HCT116 (cell line): Measurements from ENCODE around the gene EXOSC1. TPM values are rescaled to one million over a fixed set of nuclear protein-coding genes. Genes with fewer than 3 reads are reported as not detected.

Experiments used
- ATAC-seq: fragments of 200-7000 bp; cut with Tn5 transposase; 2 replicates; pipeline ENCODE4 v1.9.1; 2020; ENCODE audit warnings: mild to moderate bottlenecking, moderate library complexity
- BruUV-seq: library from RNA; stranded (reverse); fragments of 400-500 nt; replicated peaks from 2 replicates; lab custom pipeline; 2021; lab: Mats Ljungman, UMichigan
- CTCF ChIA-PET: fragments of 300-600 bp; sonication (Branson Sonifier 250); formaldehyde crosslinking; loops from one replicate; lab custom pipeline; 2021; ENCODE audit warnings: antibody characterized with exemption; lab: Charles Lee
- POLR2A ChIA-PET: fragments of 300-600, 350-600 bp; sonication (Branson Sonifier 250); formaldehyde crosslinking; loops from one replicate; lab custom pipeline; 2021; ENCODE audit warnings: antibody characterized with exemption; lab: Charles Lee
- RAD21 ChIA-PET, 2 experiments: fragments of 300-600 bp; sonication (Branson Sonifier 250); formaldehyde crosslinking; loops; one replicate each; lab custom pipeline; 2023; ENCODE audit warnings: low total read pairs in 2 of 2; ENCODE audit not compliant: uncharacterized antibody in 2 of 2, unreplicated experiment in 2 of 2, low non-redundant PET in 1 of 2; lab: Charles Lee
- DNase-seq: peaks from one replicate; pipeline ENCODE4 v3.0.0-alpha.2; 2010; ENCODE audit warnings: low read depth, low spot score
- H2AFZ ChIP-seq: fragments of 200-600 bp; shearing (Covaris generic), sonication (generic); 2 replicates; pipeline ENCODE4 v1.6.1; 2017; ENCODE audit warnings: low read depth, mixed run types, mixed read lengths, antibody characterized with exemption, low read length; ENCODE audit not compliant: poor library complexity, severe bottlenecking
- H3K27ac ChIP-seq: 2 replicates; pipeline ENCODE4 v1.5.1; 2012; ENCODE audit warnings: low read depth, low read length
- H3K27me3 ChIP-seq: fragments of 200-600 bp; sonication (generic); 2 replicates; pipeline ENCODE4 v1.6.1; 2016; ENCODE audit warnings: mixed run types, low read length, mixed read lengths; ENCODE audit not compliant: insufficient read depth
- H3K36me3 ChIP-seq, 2 experiments: fragments of 200-500 bp in 1 of 2; fragments of 200-600 bp in 1 of 2; sonication (Bioruptor generic) in 1 of 2; sonication (generic) in 1 of 2; 2 replicates each; pipeline versions ENCODE4 v1.5.1 to v1.6.1; 2014 to 2016; ENCODE audit warnings: low read length in 2 of 2, inconsistent platforms in 1 of 2, mixed read lengths in 1 of 2, mixed run types in 1 of 2; ENCODE audit not compliant: insufficient read depth in 2 of 2, control insufficient read depth in 1 of 2
- H3K4me1 ChIP-seq, 2 experiments: fragments of 200-600 bp in 1 of 2; sonication (generic) in 1 of 2; 2 replicates each; pipeline versions ENCODE4 v1.5.1 to v1.6.1; 2012 to 2017; ENCODE audit warnings: low read length in 2 of 2, inconsistent platforms in 1 of 2, mild to moderate bottlenecking in 1 of 2, mixed read lengths in 1 of 2, mixed run types in 1 of 2, moderate library complexity in 1 of 2; ENCODE audit not compliant: insufficient read depth in 2 of 2, control insufficient read depth in 1 of 2
- H3K4me2 ChIP-seq: fragments of 200-600 bp; sonication (generic); 2 replicates; pipeline ENCODE4 v1.6.1; 2017; ENCODE audit warnings: mixed run types, low read length, mixed read lengths
- H3K4me3 ChIP-seq, 2 experiments: fragments of 200-600 bp in 1 of 2; sonication (generic) in 1 of 2; replicated peaks in 1 of 2; 2 replicates each; pipeline ENCODE4 v1.5.1; 2011 to 2016; ENCODE audit warnings: low read length in 2 of 2, control low read depth in 1 of 2, low read depth in 1 of 2, mild to moderate bottlenecking in 1 of 2, mixed read lengths in 1 of 2, mixed run types in 1 of 2
- H3K79me2 ChIP-seq: fragments of 200-600 bp; sonication (generic); 2 replicates; pipeline ENCODE4 v1.6.1; 2017; ENCODE audit warnings: mild to moderate bottlenecking, mixed run types, low read length, moderate library complexity, mixed read lengths; ENCODE audit not compliant: insufficient read depth
- H3K9ac ChIP-seq: fragments of 200-600 bp; sonication (generic); 2 replicates; pipeline ENCODE4 v1.6.1; 2016; ENCODE audit warnings: low read length, mixed read lengths
- H3K9me2 ChIP-seq: fragments of 200-600 bp; sonication (generic), shearing (Covaris generic); 2 replicates; pipeline ENCODE4 v1.6.1; 2017; ENCODE audit warnings: mixed run types, mild to moderate bottlenecking, moderate library complexity; ENCODE audit not compliant: insufficient read depth
- H3K9me3 ChIP-seq, 2 experiments: fragments of 200-500 bp in 1 of 2; fragments of 200-600 bp in 1 of 2; sonication (Bioruptor generic) in 1 of 2; sonication (generic) in 1 of 2; 2 replicates each; pipeline ENCODE4 v1.6.1; 2014 to 2017; ENCODE audit warnings: low read length in 2 of 2, mixed read lengths in 2 of 2, inconsistent platforms in 1 of 2, low read depth in 1 of 2, mild to moderate bottlenecking in 1 of 2, mixed run types in 1 of 2, moderate library complexity in 1 of 2; ENCODE audit not compliant: control insufficient read depth in 1 of 2, insufficient read depth in 1 of 2
- H4K20me1 ChIP-seq: fragments of 200-600 bp; sonication (generic), shearing (Covaris generic); 2 replicates; pipeline ENCODE4 v1.6.1; 2017; ENCODE audit warnings: mixed run types, mild to moderate bottlenecking, moderate library complexity; ENCODE audit not compliant: insufficient read depth
- CEBPB ChIP-seq: IDR thresholded peaks from 2 replicates; pipeline ENCODE4 v1.6.1; 2012; ENCODE audit warnings: low read depth
- EGR1 ChIP-seq: IDR thresholded peaks from 2 replicates; pipeline ENCODE4 v1.6.1; 2012; ENCODE audit warnings: low read depth
- ELF1 ChIP-seq: IDR thresholded peaks from 2 replicates; pipeline ENCODE4 v1.6.1; 2012; ENCODE audit warnings: low read depth, borderline replicate concordance
- FOSL1 ChIP-seq: IDR thresholded peaks from 2 replicates; pipeline ENCODE4 v1.6.1; 2012; ENCODE audit warnings: low read depth
- JUND ChIP-seq: IDR thresholded peaks from 2 replicates; pipeline ENCODE4 v1.6.1; 2012
- POLR2AphosphoS5 ChIP-seq: IDR thresholded peaks from 2 replicates; pipeline ENCODE4 v1.6.1; 2011; ENCODE audit warnings: mild to moderate bottlenecking, low read depth, low read length, moderate library complexity
- RAD21 ChIP-seq: IDR thresholded peaks from 2 replicates; pipeline ENCODE4 v1.6.1; 2012; ENCODE audit warnings: low read depth, mild to moderate bottlenecking
- SIN3A ChIP-seq: IDR thresholded peaks from 2 replicates; pipeline ENCODE4 v1.6.1; 2012; ENCODE audit warnings: low read depth
- SRF ChIP-seq: IDR thresholded peaks from 2 replicates; pipeline ENCODE4 v1.6.1; 2012; ENCODE audit warnings: low read depth
- TCF7L2 ChIP-seq: IDR thresholded peaks from 2 replicates; pipeline ENCODE4 v1.7.0; 2011; ENCODE audit warnings: borderline replicate concordance, inconsistent platforms; ENCODE audit not compliant: insufficient read depth, insufficient read length; ENCODE audit errors: extremely low read depth
- ZFX ChIP-seq: fragments of 450-650 bp; IDR thresholded peaks from 2 replicates; pipeline ENCODE4 v1.6.1; 2017
- intact Hi-C: fragments of 100-400 bp; cut with micrococcal nuclease; formaldehyde crosslinking; loops from 2 replicates; pipeline ENCODE4 v1.10.0; 2022
- total RNA-seq: library from RNA; stranded (reverse); gene quantifications from one replicate; pipeline ENCODE4 v1.2.1, GENCODE V29; 2021; ENCODE audit not compliant: unreplicated experiment
- TF ChIP-seq, protein P1 (sequence below): IDR thresholded peaks from 2 replicates; pipeline ENCODE4 v1.6.1; 2012; ENCODE audit warnings: low read depth
- TF ChIP-seq, protein P2 (sequence below): IDR thresholded peaks from 2 replicates; pipeline ENCODE4 v1.6.1; 2012
- TF ChIP-seq, protein P3 (sequence below), 3 experiments: fragments of 200-600 bp in 1 of 3; sonication (generic) in 1 of 3; IDR thresholded peaks in 2 of 3; conservative IDR thresholded peaks in 1 of 3; 2 replicates each; pipeline ENCODE4 v1.5.1; 2012 to 2017; ENCODE audit warnings: low read depth in 2 of 3, low read length in 2 of 3, antibody characterized with exemption in 1 of 3, borderline replicate concordance in 1 of 3, control low read depth in 1 of 3, mild to moderate bottlenecking in 1 of 3, mixed read lengths in 1 of 3, mixed run types in 1 of 3, moderate library complexity in 1 of 3; ENCODE audit not compliant: insufficient read depth in 1 of 3
- TF ChIP-seq, protein P4 (sequence below): IDR thresholded peaks from 2 replicates; pipeline ENCODE4 v1.6.1; 2012

The EXOSC1 gene
- total RNA-seq, 1 experiment from 2014 or later, result 38.9 TPM

- no peaks in the 10 kb centered on the region for H3K9me3 ChIP-seq
- CTCF ChIA-PET, result no interaction called here
- DNase-seq (no peak), ATAC-seq (no peak)
- no peak overlapping the region for H2AFZ ChIP-seq
- TF ChIP-seq ELF1 (no peak), RAD21 (no peak), EGR1 (no peak), ZFX (no peak), TCF7L2 (no peak)
- peaks cover 2% of the 10 kb centered on the region; the same call in 1 of the 2 replicates for H4K20me1 ChIP-seq
- peaks cover 88% of the 10 kb centered on the region for H3K79me2 ChIP-seq
- H3K9ac ChIP-seq, result no peak overlapping the region
- POLR2A ChIA-PET, result no interaction called here
- RAD21 ChIA-PET, result no interaction called here
- intact Hi-C loops, result no loop called here
- H3K4me1 ChIP-seq, result no peaks in the 10 kb centered on the region; a peak in 1 of 4 replicates
- H3K9me2 ChIP-seq, result no peaks in the 10 kb centered on the region
- no peaks in the 10 kb centered on the region for H3K27me3 ChIP-seq
- no peak overlapping the region for H3K27ac ChIP-seq
- peaks cover 6 to 8% of the 10 kb centered on the region in 2 experiments; a peak in 3 of 4 replicates for H3K36me3 ChIP-seq
- H3K4me3 ChIP-seq, result no peak overlapping the region
- no TSS peak for BruUV-seq
- no peak overlapping the region for H3K4me2 ChIP-seq
Measured at GRCh38 chr10:97485647-97486281, 40.0 kb upstream of the EXOSC1 start.

DNA sequence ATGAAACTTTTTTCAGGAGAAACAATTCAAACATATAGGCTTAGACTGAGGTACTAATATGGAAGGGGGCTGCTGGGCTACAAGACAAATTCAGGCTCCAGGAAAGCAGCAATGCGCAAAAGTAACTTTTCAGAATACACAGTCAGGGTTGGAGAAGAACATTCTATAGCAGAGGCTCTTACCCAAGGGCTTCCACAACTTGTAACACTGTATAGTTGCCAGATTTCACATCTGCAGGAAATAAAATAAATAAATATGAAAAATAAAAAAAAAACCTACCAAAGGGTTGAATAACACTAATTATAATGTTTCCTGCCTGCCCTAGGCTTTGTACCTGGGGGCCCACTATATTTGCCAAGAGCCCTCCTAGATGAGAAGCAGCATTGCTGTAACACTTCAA, 38.1 kb upstream of the EXOSC1 start:
- H3K27me3 ChIP-seq, result no peaks in the 10 kb centered on the region
- H2AFZ ChIP-seq, result no peak overlapping the region
- H3K36me3 ChIP-seq, result peaks cover 15 to 17% of the 10 kb centered on the region in 2 experiments
- ChIA-PET CTCF (no interaction called here), RAD21 (no interaction called here), POLR2A (no interaction called here)
- H3K9ac ChIP-seq, result no peak overlapping the region
- no peak overlapping the region for H3K27ac ChIP-seq
- no peaks in the 10 kb centered on the region for H3K9me3 ChIP-seq
- peaks cover 2% of the 10 kb centered on the region; the same call in 1 of the 2 replicates for H4K20me1 ChIP-seq
- DNase-seq (no peak), ATAC-seq (no peak)
- no peaks in the 10 kb centered on the region for H3K9me2 ChIP-seq
- intact Hi-C loops, result no loop called here
- H3K79me2 ChIP-seq, result peaks cover 75% of the 10 kb centered on the region
- no peaks in the 10 kb centered on the region; a peak in 1 of 4 replicates for H3K4me1 ChIP-seq
- no peak overlapping the region for H3K4me2 ChIP-seq
- no TSS peak for BruUV-seq
- H3K4me3 ChIP-seq, result no peak overlapping the region
- TF ChIP-seq FOSL1 (no peak), POLR2AphosphoS5 (no peak), ZFX (no peak), SRF (no peak), TCF7L2 (no peak), EGR1 (no peak), SIN3A (no peak), CEBPB (no peak), RAD21 (no peak), JUND (no peak)
- TF ChIP-seq, protein P1, sequence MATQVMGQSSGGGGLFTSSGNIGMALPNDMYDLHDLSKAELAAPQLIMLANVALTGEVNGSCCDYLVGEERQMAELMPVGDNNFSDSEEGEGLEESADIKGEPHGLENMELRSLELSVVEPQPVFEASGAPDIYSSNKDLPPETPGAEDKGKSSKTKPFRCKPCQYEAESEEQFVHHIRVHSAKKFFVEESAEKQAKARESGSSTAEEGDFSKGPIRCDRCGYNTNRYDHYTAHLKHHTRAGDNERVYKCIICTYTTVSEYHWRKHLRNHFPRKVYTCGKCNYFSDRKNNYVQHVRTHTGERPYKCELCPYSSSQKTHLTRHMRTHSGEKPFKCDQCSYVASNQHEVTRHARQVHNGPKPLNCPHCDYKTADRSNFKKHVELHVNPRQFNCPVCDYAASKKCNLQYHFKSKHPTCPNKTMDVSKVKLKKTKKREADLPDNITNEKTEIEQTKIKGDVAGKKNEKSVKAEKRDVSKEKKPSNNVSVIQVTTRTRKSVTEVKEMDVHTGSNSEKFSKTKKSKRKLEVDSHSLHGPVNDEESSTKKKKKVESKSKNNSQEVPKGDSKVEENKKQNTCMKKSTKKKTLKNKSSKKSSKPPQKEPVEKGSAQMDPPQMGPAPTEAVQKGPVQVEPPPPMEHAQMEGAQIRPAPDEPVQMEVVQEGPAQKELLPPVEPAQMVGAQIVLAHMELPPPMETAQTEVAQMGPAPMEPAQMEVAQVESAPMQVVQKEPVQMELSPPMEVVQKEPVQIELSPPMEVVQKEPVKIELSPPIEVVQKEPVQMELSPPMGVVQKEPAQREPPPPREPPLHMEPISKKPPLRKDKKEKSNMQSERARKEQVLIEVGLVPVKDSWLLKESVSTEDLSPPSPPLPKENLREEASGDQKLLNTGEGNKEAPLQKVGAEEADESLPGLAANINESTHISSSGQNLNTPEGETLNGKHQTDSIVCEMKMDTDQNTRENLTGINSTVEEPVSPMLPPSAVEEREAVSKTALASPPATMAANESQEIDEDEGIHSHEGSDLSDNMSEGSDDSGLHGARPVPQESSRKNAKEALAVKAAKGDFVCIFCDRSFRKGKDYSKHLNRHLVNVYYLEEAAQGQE, result no peak
- TF ChIP-seq, protein P2, sequence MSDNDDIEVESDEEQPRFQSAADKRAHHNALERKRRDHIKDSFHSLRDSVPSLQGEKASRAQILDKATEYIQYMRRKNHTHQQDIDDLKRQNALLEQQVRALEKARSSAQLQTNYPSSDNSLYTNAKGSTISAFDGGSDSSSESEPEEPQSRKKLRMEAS, result no peak
- TF ChIP-seq, protein P3, sequence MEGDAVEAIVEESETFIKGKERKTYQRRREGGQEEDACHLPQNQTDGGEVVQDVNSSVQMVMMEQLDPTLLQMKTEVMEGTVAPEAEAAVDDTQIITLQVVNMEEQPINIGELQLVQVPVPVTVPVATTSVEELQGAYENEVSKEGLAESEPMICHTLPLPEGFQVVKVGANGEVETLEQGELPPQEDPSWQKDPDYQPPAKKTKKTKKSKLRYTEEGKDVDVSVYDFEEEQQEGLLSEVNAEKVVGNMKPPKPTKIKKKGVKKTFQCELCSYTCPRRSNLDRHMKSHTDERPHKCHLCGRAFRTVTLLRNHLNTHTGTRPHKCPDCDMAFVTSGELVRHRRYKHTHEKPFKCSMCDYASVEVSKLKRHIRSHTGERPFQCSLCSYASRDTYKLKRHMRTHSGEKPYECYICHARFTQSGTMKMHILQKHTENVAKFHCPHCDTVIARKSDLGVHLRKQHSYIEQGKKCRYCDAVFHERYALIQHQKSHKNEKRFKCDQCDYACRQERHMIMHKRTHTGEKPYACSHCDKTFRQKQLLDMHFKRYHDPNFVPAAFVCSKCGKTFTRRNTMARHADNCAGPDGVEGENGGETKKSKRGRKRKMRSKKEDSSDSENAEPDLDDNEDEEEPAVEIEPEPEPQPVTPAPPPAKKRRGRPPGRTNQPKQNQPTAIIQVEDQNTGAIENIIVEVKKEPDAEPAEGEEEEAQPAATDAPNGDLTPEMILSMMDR (IDR thresholded peaks at IDR 0.05 in 2 of 3, conservative IDR thresholded peaks at IDR 0.05 in 1 of 3; ENCODE audit: borderline replicate concordance in 1 of 3, insufficient read depth in 1 of 3, low read depth in 2 of 3, low read length in 2 of 3), result no peak
- TF ChIP-seq, protein P4, sequence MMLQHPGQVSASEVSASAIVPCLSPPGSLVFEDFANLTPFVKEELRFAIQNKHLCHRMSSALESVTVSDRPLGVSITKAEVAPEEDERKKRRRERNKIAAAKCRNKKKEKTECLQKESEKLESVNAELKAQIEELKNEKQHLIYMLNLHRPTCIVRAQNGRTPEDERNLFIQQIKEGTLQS, result no peak
